ENCODE measurements around the gene LTBP4.
"Not testable (repeated sequence)": the region's sequence is repeated elsewhere in the genome, so short reads cannot be mapped to it uniquely, and the experiment has no call there.

Gene LTBP4

DNA sequence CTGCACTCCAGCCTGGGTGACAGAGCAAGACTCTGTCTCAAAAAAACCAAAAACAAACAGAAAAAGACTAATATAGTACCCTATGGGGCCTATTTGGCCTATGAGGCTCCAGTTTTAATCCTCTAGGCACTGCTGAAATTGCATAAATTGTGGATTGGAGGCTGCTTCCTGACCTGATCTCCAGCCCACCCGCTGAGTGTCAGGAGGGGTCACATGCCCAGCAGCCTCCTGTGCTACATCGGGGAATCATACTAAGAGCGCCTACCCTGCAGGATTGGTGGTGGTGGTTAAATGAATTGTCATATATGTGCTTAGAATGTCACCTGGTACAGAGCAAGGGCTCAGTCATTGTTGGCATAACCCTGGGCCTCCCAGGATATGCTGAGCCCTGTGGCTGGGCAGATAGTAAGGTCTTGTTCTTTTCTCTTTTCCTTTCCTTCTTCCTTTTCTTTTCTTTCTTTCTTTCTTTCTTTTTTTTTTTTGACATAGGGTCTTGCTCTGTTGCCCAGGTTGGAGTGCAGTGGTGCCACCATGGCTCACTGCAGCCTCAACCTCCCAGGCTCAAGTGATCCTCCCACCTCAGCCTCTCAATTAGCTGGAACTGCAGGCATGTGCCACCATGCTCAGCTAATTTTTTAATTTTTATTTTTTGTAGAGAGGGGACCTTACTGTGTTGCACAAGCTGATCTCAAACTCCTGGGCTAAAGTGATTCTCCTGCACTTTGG, 31.3 kb downstream of the LTBP4 start:
- no peak for DNase-seq

DNA sequence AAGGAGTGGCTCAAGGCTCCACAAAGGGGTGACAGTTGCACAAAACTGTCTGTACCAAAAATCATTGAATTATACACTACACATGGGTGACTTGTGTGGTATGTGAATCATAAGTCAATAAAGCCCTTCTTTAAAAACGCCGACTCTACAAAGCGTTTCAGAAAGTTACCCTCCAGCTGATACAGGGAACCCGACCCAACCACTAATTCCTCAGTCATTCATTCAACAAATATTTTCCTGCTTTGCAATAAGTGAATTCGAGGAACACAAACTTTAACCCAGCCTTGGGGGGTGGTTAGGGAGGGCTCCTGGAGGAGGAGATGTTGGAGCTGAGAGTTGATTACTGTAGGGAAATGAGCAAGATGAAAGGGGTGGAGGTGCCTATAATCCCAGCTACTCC, 32.0 kb downstream of the LTBP4 start:
- DNase-seq = no peak

DNA sequence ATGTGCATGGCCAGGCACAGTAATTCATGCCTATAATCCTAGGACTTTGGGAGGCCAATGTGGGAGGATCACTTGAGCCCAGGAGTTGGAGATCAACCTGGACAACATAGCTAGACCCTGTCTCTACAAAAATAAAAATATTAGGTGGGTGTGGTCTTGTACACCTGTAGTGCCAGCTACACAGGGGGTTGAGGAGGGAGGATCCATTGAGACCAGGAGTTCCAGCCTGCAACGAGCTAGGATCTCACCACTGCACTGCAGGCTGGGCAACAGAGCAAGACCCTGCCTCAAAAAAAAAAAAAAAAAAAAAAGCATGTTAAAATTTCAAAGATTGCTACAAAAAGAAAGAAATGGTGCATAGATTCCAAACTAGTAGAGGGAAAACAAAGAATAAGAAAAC, 37.2 kb downstream of the LTBP4 start:
- no peak for DNase-seq

DNA sequence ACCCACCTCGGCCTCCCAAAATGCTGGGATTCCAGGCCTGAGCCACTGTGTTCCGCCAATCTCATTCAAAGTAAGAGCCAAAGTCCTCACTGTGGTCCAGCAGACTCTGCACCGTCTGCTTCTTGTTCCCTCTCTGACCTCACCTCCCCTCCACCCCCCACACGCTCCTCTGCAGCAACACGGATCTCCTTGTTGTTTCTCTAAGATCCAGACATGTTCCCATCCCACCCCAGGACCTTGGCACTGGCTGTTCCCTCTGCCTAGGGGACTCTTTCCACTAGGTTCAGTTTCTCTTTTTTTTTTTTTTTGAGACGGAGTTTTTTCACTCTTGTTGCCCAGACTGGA, 38.4 kb downstream of the LTBP4 start:
- no peak for DNase-seq

DNA sequence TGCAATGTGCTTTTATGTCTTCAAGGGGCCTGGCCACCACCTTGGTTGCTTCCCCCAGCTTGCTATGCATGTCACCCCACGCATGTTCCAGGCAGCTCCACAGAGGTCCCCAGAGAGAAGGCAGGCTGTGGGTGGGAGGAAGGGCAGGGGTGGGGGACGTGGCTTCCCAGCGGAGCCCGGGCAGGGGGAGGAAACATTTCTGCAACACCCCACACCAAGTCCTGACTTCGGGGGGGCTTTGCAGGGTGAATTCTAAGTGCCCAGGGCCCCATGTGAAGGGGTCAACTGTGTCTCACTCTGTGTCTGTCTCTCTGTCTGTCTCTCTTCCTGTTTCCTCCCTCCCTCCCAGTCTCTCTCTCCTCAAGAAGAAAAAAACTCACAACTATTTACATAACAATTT, 39.6 kb downstream of the LTBP4 start:
- no peak for DNase-seq

DNA sequence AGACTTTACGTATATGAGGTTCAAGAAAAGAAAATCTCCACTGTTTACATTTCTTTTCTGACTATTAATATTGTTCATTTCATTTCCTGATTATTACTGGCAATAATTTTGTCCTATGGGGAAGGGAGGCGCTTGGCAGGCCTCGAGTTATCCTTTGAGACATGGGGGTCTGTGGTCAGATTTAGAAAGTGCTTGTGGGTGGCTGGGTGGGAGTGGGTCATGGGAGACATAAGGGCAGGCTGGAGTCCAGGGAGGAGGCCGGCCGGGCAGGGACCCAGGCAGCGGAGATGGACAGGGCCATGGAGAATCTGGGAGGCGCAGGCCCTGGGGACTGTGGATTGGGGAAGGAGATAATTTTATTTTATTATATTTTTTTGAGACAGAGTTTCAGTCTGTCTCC, 40.1 kb downstream of the LTBP4 start:
- no peak for DNase-seq

DNA sequence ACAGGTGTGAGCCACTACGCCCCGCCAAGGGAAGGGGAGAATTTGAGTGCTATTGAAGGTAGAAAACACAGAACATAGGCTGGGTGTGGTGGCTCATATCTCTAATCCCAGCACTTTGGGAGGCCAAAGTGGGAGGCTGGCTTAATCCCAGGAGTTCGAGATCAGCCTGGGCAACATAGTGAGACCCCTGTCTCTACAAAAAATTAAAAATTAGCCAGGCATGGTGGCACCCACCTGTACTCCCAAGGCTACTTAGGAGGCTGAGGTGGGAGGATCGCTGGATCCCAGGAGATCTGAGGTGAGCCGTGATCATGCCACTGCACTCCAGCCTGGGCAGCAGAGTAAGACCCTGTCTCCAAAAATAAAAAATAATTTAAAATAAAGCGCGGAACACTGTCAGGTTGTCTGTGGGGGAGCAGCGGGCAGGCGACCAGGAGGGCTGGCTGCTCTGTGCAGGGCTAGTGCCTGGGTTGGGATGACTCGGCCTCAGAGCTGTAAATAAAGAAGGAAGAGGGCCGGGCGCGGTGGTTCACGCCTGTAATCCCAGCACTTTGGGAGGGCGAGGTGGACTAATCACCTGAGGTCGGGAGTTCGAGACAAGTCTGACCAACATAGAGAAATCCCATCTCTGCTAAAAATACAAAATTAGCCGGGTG, 41.0 kb downstream of the LTBP4 start:
- no peak for DNase-seq

DNA sequence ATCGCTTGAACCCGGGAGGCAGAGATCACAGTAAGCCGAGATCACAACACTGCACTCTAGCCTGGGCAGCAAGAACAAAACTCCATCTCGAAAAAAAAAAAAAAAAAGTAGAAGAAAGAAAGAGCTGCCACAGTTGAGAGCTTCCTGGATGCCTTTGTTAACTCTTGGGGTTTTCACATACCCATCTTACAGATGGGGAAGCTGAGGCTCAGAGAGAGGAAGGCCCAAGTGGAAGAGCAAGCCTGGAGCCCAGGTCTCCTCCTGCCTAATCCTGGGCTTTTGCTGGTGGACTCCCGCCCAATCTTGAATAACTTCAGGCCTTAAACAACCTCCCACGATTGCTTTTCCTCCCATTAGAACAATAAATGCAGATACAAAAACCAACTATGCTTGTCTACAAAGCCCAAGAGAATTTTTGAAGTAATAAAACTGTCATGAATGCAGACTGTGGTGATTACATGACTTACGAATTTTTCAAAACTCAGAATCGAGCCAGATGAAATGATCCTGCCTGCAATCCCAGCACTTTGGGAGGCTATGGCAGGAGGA, 41.7 kb downstream of the LTBP4 start:
- DNase-seq = no peak

DNA sequence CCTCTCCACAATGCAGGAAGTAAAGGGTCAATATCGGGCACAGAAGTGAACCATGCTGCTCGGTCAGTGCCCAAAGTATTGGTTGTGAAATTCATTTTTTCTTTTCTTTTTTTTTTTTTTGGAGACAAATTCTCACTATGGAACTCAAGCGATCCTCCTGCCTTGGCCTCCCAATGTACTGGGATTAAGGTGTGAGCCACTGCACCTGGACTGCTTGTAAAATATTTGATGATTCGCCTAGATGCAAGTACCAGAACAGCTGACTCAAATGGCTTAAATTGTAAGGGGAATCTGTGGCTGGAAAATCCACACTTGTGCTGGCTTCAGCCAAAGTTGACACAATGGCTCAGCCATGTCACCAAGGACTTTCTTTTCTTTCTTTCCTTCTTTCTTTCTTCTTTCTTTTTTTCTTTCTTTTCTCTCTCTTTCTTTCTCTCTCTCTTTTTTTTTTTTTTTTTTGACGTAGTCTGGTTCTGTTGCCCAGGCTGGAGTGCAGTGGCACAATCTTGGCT, 45.6 kb downstream of the LTBP4 start:
- DNase-seq = no peak

DNA sequence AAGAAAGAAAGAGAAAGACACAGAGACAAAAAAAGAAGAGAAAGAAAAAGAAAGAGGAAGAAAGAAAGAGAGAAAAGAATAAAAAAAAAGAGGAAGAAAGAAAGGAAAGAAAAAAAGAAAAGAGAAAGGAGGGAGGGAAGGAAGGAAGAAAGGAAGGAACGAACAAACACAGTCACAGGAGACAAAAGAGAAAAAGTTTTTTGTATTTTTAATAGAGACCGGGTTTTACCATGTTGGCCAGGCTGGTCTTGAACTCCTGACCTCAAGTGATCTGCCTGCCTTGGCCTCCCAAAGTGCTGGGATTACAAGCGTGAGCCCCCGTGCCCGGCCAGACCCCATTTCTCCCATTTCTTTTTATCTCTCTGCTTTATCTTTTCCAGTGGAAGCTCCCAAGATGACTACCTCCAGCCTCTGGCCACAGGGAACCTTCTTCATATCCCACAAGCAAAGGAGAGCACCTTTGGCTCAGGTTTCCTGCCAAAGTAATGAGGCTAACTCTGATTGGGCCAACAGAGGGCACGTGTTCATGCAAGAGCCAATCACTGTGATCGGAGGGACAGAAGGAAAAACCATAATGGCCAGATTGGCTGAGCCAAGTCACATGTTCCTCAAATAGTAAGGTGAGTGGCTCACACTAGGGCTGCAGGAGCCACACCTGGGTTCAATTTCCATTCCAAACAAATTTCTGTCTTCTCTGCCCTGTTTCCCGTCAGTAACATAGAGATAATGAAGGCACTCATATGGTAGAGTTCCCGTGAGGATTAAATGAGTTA, 48.9 kb downstream of the LTBP4 start:
- not testable (repeated sequence) for DNase-seq

DNA sequence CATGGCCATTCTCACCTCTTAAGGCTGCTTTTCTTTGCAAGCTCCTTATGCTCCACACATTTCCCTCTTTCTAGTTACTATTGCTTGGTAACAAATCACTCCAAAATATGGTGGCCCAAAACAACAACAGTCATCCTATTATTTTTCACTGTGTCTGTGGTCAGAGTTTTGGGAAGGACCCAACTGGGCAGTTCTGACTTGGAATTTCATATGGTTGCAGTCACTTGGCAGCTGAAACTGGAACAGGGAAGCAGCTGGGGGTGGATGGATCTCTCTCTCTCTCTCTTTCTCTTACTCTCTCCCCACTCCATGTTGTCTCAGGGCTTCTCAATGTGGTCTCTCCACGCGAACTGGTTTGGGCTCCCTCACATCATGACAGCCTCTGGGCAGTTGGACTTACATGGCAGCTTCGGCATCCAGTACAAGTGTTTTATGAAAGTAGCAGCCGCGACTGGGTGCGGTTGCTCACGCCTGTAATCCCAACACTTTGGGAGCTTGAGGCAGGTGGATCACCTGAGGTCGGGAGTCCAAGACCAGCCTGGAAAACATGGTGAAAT, 49.7 kb downstream of the LTBP4 start:
- no peak for DNase-seq

DNA sequence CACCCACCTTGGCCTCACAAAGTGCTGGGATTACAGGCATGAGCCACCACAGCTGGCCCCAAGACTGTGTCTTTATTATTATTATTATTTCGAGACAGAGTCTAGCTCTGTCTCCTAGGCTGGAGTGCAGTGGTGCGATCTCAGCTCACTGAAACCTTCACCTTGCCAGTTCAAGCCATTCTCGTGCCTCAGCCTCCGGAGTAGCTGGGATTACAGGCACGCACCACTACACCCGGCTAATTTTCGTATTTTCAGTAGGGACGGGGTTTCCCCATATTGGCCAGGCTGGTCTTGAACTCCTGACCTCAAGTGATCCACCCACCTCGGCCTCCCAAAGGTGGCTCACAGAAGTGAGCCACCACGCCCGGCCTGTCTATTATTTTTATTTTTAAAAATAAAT, 51.1 kb downstream of the LTBP4 start:
- DNase-seq = not testable (repeated sequence)

DNA sequence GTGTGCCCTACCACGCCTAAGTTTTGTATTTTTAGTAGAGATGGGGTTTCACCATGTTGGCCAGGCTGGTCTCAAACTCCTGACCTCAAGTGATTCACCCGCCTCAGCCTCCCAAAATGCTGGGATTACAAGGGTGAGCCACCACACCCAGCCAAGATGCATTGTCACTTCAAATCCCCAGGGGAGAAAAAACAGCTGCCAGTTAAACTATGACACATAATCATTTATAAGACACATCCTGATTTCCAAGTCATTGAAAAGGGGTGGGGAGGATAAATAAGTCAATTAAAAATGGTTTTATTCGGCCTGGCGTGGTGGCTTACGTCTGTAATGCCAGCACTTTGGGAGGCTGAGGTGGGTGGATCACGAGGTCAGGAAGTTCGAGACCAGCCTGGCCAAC, 54.5 kb downstream of the LTBP4 start:
- not testable (repeated sequence) for DNase-seq

DNA sequence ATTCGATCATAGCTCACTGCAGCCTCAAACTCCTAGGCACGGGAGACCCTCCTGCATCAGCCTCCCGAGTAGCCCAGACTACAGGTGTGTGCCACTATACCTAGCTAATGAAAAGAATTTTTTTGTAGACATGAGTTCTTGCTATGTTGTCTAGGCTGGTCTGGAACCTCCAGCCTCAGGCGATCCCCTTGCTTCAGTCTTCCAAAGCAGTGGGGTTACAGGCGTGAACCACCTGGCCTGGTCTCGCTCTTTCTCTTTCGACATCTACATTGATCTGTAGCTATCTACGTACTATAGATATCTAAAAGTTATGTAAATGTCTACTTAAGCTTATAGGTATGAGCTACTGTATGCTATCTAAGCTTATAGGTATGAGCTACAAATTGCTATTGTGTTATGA, 56.9 kb downstream of the LTBP4 start:
- DNase-seq = no peak

DNA sequence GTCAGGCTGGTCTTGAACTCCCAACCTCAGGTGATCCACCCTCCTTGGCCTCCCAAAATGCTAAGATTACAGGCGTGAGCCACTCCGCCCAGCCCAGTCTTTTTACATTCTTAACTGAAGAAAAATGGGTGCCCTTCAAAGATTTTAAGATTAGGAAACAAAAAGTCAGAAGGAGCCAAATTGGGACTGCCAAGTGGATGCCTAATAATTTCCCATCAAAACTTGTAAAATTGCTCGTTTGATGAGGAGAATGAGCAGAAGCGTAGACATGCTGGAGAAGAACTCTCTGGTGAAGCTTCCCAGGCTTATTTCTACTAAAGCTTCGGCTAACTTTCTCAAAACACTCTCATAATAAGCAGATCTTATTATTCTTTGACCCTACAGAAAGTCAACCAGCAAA, 57.9 kb downstream of the LTBP4 start:
- no peak for DNase-seq

DNA sequence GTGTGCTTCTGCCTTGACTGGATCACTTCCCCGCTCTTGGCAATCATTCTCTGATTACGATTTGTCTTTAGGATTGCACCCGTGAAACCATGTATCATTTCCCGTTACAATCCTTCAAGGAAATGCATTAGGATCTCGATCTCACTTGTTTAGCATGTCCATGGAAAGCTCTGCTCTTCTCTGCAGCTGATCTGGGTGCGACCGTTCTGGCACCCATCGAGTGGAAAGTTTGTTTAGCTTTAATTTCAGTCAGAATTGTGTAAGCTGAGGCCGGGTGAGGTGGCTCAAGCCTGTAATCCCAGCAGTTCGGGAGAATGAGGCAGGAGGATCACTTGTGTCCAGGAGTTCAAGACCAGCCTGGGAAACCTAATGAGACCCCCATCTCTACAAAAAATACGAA, 58.4 kb downstream of the LTBP4 start:
- no peak for DNase-seq

DNA sequence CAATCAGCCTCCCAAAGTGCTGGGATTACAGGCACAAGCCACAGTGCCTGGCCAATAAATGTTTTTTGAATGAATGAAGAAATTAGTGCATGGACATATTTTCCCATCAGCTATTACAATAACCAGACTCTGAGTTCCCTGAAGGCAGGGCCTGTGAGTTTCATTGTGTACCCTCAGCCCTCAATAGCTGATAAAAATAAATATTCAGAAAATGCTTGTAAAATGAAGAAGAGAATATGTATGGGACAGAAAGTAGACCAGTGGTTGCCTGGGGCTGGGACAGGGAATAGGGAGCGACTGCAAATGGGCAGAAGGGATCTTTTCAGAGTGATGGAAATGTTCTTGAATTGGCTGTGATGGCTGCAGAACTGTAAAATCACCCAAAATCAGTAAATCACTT, 60.4 kb downstream of the LTBP4 start:
- no peak for DNase-seq

DNA sequence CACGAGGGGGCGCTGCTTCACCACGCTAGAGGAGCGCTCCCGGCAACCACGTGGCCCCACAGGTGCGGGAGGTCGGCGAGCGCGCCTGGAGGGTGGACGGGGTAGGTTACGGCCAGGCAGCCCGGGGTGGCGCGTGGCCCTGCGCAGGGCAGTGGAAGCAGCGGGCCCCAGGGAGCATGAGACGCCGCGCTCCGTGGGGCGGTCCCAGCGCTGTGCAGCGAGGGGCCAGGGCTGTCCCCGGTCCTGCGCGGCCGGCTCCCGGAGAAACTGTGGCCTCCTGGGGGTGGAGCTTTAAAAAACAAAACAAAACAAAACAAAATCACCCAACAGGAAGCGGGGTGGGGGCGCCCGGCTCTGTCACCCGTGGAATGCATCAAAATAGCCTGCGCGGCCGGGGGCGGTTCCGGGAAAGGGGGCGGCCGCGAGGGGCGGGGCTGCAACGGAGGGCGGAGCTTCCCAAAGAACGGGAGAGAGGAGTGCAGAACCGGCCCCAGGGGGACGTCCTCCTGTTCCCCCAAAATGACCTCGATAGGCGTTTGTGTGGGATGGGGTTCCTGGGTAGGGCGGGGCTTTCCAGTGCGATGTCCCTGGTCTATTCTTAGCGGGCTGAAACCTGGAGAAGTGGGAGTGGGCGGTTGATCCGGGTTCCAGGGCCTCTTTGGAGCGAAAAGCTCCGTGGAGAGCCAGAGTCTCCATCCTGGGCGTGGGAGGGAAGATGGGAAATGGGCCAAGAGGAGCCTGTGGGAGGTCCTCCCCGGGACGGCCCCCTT, 61.9 kb downstream of the LTBP4 start:
- peak; percentile 89 for DNase-seq

DNA sequence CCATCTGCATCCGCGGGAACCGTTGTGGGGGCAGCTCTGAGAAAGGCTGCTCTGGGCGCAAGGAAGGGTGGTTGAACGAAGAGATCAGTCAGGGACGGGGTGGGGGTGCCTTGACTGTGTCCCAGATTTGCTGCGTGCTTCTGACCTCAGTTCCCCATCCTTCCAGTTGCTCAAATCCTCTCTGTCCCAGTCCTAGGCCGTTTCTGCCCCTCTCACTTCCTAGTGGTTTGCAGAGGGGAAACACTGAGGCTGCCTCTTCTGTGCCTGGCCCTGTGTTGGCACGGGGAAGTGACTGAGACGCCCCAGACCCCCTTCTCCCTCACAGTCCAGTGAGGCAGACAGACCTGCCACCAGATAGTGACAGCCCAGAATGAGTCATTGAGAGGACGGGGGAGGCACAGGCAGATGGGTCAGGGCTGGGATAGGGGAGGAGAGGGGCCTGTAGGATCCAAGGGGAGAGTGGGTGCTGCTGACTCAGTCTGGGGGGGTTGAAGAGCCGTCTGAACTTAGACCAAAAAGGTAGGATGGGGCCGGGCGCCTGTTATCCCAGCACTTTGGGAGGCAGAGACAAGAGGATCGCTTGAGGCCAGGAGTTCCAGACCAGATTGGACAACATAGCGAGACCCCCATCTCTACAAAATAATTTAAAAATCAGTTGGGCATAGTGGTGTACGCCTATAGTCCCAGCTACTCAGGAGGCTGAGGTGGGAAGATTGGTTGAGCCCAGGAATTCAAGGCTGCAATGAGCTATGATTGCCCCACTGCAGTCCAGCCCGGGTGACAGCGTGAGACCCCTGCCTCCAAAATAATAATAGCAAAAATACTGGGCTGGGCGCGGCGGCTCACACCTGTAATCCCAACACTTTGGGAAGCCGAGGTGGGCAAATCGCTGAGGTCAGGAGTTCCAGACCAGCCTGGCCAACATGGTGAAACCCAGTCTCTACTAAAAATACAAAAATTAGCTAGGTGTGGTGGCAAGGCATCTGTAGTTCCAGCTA, 62.8 kb downstream of the LTBP4 start:
- no peak for DNase-seq

DNA sequence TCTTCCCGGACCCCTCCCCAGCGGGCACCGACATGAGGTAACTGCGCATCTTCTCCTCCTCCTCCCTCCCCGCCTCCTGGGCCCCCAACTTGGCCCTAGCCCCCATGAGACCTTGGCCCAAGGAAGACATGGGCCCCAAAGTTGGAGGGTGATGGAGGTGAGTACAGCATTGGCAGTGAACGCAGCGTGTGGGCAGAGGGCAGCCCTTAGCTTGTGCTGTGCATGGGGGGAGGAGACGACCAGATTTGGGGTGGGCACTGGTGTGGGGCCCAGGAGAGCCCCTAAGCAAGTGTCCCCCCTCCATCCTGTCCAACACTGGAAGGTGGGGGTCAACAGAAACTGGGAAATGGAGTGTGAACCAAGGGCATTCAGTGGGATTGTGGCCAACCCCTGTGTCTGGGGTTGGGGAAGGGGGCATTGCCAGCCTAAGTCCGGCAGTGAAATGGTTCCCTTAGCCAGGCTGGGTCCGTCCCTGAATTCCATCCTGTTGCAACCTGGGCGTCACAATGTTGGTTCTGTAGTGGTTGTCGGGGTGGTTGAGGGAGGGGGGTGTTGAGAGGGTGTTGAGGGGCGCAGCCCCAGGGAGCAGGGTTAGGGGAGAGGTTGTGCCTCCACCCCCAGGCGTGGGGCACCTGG, 65.8 kb downstream of the LTBP4 start:
- no peak for DNase-seq

DNA sequence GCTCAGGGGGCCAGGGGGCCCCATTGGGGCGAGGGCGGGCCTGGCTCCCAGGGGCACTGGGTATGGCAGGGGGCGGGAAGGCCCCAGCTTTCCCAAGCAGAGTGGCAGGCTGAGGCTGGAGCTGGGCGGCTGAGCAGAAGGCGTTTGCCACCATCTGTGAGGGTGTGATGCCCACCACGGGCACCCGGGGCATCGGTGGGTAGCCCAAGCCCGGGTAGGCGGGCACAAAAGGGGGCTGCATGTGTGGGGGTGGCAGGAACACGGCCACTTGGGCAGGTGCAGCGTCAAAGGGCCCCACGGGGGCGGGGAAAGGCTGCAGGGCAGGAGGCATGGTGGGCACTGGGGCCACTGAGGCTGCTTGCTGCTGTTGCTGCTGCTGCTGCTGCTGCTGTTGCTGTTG, 66.4 kb downstream of the LTBP4 start:
- no peak for DNase-seq
